Right lobe of liver (tissue), 6 donors: ENCODE data around the gene DOK4. TPM values are rescaled to one million over a fixed set of nuclear protein-coding genes. Genes with fewer than 3 reads are reported as not detected.

Source experiments
- ATAC-seq, 4 donors: fragments of 200-7000 bp; cut with Tn5 transposase; one replicate each; pipeline ENCODE4 v1.9.1; 2020; ENCODE audit warnings: mild to moderate bottlenecking in 4 of 4, moderate library complexity in 4 of 4
- DNase-seq, 3 donors: peaks; one replicate each; pipeline ENCODE4 v3.0.0-alpha.2; 2020
- H3K27ac ChIP-seq, 3 donors: fragments of 200-600 bp; one replicate each; pipeline ENCODE4 v1.8.0; 2022
- H3K27me3 ChIP-seq, 2 donors: fragments of 200-600 bp; one replicate each; pipeline ENCODE4 v1.8.0; 2022
- H3K36me3 ChIP-seq, 4 donors: fragments of 200-600 bp; sonication (generic) in 1 of 4; one replicate each; pipeline versions ENCODE4 v1.5.1 to v1.8.0; 2017 to 2022; ENCODE audit warnings: control low read depth in 1 of 4
- H3K4me1 ChIP-seq, 4 donors: fragments of 200-600 bp; sonication (generic) in 1 of 4; one replicate each; pipeline versions ENCODE4 v1.5.1 to v1.8.0; 2017 to 2022; ENCODE audit warnings: control low read depth in 1 of 4
- H3K4me3 ChIP-seq, 3 donors: fragments of 200-600 bp; one replicate each; pipeline ENCODE4 v1.8.0; 2022
- H3K9me3 ChIP-seq, 4 donors: fragments of 200-600 bp; sonication (generic) in 1 of 4; one replicate each; pipeline versions ENCODE4 v1.5.1 to v1.8.0; 2017 to 2022; ENCODE audit warnings: control low read depth in 1 of 4
- CTCF ChIP-seq, 4 donors: fragments of 200-600 bp in 3 of 4; fragments of 450-650 bp in 1 of 4; IDR thresholded peaks; one replicate each; pipeline versions ENCODE4 v1.5.1 to v1.8.0; 2016 to 2022; ENCODE audit warnings: antibody characterized with exemption in 4 of 4, mild to moderate bottlenecking in 2 of 4
- POLR2A ChIP-seq: fragments of 450-650 bp; IDR thresholded peaks from one replicate; pipeline ENCODE4 v1.6.1; 2017; ENCODE audit warnings: antibody characterized with exemption, mild to moderate bottlenecking
- WGBS: methylation state at CpG from one replicate; pipeline ENCODE4 v1.1.6; 2018; ENCODE audit warnings: low coverage, low lambda C conversion rate; ENCODE audit not compliant: insufficient coverage; ENCODE audit errors: missing lambda C conversion rate; 5-methylcytosine and 5-hydroxymethylcytosine counted together
- intact Hi-C, 2 donors: fragments of 100-400 bp; cut with DNase I; formaldehyde crosslinking; loops; one replicate each; pipeline versions ENCODE4 v1.11.2 to v1.14.1; 2022
- total RNA-seq, 6 experiments: library from RNA; depleted of rRNA in 2 of 6; stranded (reverse); fragments of >200 nt in 2 of 6; fragmentation: NEBNext Ultra II Directional in 3 of 6; extraction: Animal tissue kit (Norgen Biotek cat#: 25700) in 3 of 6; gene quantifications; one replicate each; pipeline versions ENCODE4 v1.1.0 to v1.2.4, GENCODE V29; 2016 to 2023
- donor health status: DM: no; HTN: yes; CAD: no.
- donor health status: DM: no; HTN: no; CAD: no.
- donor health status: DM: no; HTN: no; CAD: no.
- donor health status: DM: no; HTN: yes; CAD: no.
- donor health status: DM: no; HTN: yes; CAD: no.

Gene DOK4
- total RNA-seq, 6 experiments from 2014 or later: 20.0 to 62.1 (median 36.7) TPM

GRCh38 chr16:57527610-57528360 is 41.5 kb upstream of the DOK4 start:
- Histone ChIP-seq H3K9me3 (no peaks in the 10 kb centered on the region), H3K27me3 (no peaks in the 10 kb centered on the region), H3K36me3 (no peaks in the 10 kb centered on the region), H3K4me1 (peaks cover 0 to 4% (median 0%) of the 10 kb centered on the region in 4 donors), H3K4me3 (no peak overlapping the region), H3K27ac (no peak overlapping the region)
- ATAC-seq: no peak
- TF ChIP-seq POLR2A: no peak
- no peak for TF ChIP-seq CTCF (IDR thresholded peaks at IDR 0.05)
- peak in 1 of 3 donors; percentile 23 for DNase-seq
- 91% methylated on average over 17 of the region's 19 CpGs for WGBS
- intact Hi-C loops: no loop called here

- ATAC-seq (no peak), DNase-seq (peak in 1 of 3 donors; percentile 32)
- Histone ChIP-seq H3K4me3 (no peak overlapping the region), H3K27ac (no peak overlapping the region), H3K36me3 (no peaks in the 10 kb centered on the region), H3K27me3 (no peaks in the 10 kb centered on the region), H3K4me1 (peaks cover 0 to 4% (median 0%) of the 10 kb centered on the region in 4 donors), H3K9me3 (no peaks in the 10 kb centered on the region)
- intact Hi-C loops: no loop called here
- 40% methylated on average over 1 of the region's 4 CpGs for WGBS
- no peak for TF ChIP-seq POLR2A
- TF ChIP-seq CTCF (IDR thresholded peaks at IDR 0.05): no peak
Measured at GRCh38 chr16:57527027-57527426, 40.7 kb upstream of the DOK4 start.

- TF ChIP-seq CTCF (IDR thresholded peaks at IDR 0.05) (no peak), POLR2A (no peak)
- DNase-seq (peak in 1 of 3 donors; percentile 34), ATAC-seq (no peak)
- no peaks in the 10 kb centered on the region for H3K36me3 ChIP-seq
- 80% methylated on average over 5 of the region's 6 CpGs for WGBS
- H3K4me1 ChIP-seq: peaks cover 0 to 4% (median 0%) of the 10 kb centered on the region in 4 donors
- intact Hi-C loops: no loop called here
- no peaks in the 10 kb centered on the region for H3K9me3 ChIP-seq
- no peak overlapping the region for H3K27ac ChIP-seq
- no peak overlapping the region for H3K4me3 ChIP-seq
- H3K27me3 ChIP-seq: no peaks in the 10 kb centered on the region
Measured at GRCh38 chr16:57526498-57526897, 40.2 kb upstream of the DOK4 start.

GRCh38 chr16:57525761-57526160 is 39.5 kb upstream of the DOK4 start:
- Histone ChIP-seq H3K36me3 (no peaks in the 10 kb centered on the region), H3K9me3 (no peaks in the 10 kb centered on the region), H3K4me3 (no peak overlapping the region), H3K27ac (no peak overlapping the region), H3K4me1 (peaks cover 0 to 4% (median 0%) of the 10 kb centered on the region in 4 donors), H3K27me3 (no peaks in the 10 kb centered on the region)
- intact Hi-C loops: no loop called here
- no CpG with 5 or more reads among the region's 18 CpGs for WGBS
- DNase-seq (peak in 1 of 3 donors; percentile 43), ATAC-seq (no peak)
- TF ChIP-seq POLR2A (no peak), CTCF (IDR thresholded peaks at IDR 0.05) (no peak)
